B cell (primary cell): ENCODE results near the gene ERN2.

Source experiments
- EZH2 ChIP-seq: IDR thresholded peaks from 2 replicates; pipeline ENCODE4 v1.6.1; 2012; ENCODE audit warnings: borderline replicate concordance, low read depth, mild to moderate bottlenecking, moderate library complexity, low read length; ENCODE audit not compliant: insufficient read depth, poor library complexity, severe bottlenecking
- TF ChIP-seq, protein P1 (sequence below): fragments of 200-600 bp; IDR thresholded peaks from one replicate; pipeline ENCODE4 v1.8.0; 2022; ENCODE audit warnings: antibody characterized with exemption, mild to moderate bottlenecking

DNA sequence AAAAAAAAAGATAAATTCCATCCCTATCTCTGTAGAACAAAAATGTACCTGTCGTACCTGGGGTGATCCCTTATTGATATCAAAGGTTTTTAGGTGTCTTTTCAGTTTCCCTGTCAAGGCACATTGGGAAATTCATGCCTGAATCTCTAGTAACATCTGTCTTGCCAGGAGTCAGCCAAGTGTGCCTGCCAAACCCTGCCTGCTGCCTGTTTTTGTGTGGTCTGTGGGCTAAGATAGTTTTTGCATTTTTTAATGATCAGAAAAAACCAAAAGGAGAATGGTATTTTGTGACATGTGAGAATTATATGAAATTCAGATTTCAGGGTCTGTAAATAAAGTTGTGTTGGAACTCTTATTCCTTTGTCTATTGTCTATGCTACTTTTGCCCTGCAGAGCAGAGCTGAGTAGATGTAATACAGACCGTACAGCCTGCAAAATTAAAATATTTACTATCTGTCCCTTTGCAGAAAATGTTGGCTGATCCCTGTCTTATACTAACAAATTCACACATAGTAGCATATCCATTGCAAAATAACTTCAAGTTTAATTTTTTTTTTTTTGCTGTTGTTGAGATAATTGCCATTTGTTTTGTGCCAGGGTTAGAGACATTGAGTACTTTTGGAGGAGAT lies 28.8 kb upstream of the ERN2 start:
- no peak for TF ChIP-seq EZH2
- TF ChIP-seq, protein P1, sequence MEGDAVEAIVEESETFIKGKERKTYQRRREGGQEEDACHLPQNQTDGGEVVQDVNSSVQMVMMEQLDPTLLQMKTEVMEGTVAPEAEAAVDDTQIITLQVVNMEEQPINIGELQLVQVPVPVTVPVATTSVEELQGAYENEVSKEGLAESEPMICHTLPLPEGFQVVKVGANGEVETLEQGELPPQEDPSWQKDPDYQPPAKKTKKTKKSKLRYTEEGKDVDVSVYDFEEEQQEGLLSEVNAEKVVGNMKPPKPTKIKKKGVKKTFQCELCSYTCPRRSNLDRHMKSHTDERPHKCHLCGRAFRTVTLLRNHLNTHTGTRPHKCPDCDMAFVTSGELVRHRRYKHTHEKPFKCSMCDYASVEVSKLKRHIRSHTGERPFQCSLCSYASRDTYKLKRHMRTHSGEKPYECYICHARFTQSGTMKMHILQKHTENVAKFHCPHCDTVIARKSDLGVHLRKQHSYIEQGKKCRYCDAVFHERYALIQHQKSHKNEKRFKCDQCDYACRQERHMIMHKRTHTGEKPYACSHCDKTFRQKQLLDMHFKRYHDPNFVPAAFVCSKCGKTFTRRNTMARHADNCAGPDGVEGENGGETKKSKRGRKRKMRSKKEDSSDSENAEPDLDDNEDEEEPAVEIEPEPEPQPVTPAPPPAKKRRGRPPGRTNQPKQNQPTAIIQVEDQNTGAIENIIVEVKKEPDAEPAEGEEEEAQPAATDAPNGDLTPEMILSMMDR: no peak
